ENCODE measurements around the gene NOXA1.
A peak's percentile ranks its signal among the peaks of the same experiment; 100 is the strongest.
"Not testable (repeated sequence)": the region's sequence is repeated elsewhere in the genome, so short reads cannot be mapped to it uniquely, and the experiment has no call there.

The NOXA1 gene

GRCh38 chr9:137408651-137409405 lies 14.4 kb upstream of the NOXA1 start:
- H3K27me3 Mint-ChIP-seq = no peaks in the 10 kb centered on the region
- no peak overlapping the region for H3K27ac Mint-ChIP-seq
- H3K9me3 Mint-ChIP-seq (ENCODE audit: low read depth) = no peaks in the 10 kb centered on the region
- peaks cover 3% of the 10 kb centered on the region for H3K4me1 Mint-ChIP-seq (ENCODE audit: low read depth)
- no peak overlapping the region for H3K4me3 Mint-ChIP-seq
- no peaks in the 10 kb centered on the region for H3K36me3 Mint-ChIP-seq

DNA sequence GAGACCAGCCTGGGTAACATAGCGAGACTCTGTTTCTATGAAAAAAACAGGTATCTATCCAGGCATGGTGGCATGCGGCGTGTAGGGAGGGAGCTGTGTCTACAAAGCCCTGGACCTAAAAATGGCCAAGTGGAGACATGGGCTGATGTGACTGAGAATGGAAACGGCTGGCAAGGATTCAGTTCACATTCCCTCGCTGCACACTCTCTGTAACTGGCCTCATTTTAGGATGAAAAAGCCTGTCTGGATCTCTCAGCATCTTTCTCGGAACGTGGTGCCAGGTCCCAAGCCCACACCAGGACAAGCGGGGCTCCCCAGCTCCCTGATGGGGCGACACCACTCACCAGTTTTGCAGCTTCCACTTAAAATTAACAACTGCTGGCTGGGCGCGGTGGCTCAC lies 13.7 kb upstream of the NOXA1 start:
- Mint-ChIP-seq H3K36me3 (no peaks in the 10 kb centered on the region), H3K27ac (no peak overlapping the region), H3K4me1 (ENCODE audit: low read depth) (peaks cover 3% of the 10 kb centered on the region), H3K27me3 (no peaks in the 10 kb centered on the region), H3K4me3 (no peak overlapping the region), H3K9me3 (ENCODE audit: low read depth) (no peaks in the 10 kb centered on the region)

DNA sequence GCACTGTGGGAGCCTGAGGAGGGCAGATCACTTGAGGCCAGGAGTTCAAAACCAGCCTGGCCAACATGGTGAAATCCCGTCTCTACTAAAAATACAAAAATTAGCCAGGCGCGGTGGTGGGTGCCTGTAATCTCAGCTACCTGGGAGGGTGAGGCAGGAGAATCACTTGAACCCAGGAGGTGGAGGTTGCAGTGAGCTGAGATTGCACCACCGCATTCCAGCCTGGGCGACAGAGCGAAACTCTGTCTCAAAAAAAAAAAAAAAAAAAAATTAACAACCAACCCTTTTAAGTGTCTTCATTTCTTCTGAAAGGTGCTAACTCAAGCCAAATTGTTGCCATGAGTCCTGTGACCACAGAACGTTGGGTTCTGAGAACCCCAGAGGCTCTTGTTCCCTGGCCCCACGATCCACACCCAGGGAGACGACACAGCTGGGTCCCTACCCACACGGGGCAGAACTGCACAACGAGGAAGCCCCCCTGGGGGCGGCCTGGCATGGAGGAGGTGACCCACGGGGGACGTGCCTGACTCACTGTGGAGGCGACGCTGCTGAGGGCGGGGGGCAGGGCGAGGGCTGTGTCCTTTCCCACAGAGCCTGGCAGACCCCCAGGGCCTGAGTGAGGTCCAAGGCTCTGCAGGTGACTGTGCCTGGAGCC lies 12.8 kb upstream of the NOXA1 start:
- H3K4me1 Mint-ChIP-seq (ENCODE audit: low read depth); H3K27ac Mint-ChIP-seq; H3K27me3 Mint-ChIP-seq; H3K9me3 Mint-ChIP-seq (ENCODE audit: low read depth); H3K36me3 Mint-ChIP-seq: not testable (repeated sequence)
- peak overlapping the region; percentile 42 for H3K4me3 Mint-ChIP-seq

DNA sequence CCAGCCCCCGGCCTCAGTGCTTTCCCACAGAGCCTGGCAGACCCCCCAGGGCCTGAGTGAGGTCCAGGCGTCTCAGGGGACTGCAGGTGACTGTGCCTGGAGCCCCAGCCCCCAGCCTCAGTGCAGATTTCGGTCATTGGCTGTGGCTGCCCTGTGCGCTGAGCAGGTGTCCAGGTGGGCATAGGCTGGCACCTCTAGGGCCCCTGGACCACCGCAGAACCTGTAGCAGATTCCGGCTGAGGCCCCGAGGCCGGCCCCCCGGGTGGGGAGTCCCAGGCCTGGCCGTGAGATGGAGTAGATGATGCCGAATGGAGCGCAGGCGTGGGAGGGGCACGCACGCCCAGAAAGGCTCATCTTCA lies 12.3 kb upstream of the NOXA1 start:
- no peaks in the 10 kb centered on the region for H3K27me3 Mint-ChIP-seq

GRCh38 chr9:137411260-137411644 lies 11.9 kb upstream of the NOXA1 start:
- Mint-ChIP-seq H3K27ac (no peak overlapping the region), H3K4me3 (no peak overlapping the region), H3K4me1 (ENCODE audit: low read depth) (peaks cover 1% of the 10 kb centered on the region), H3K36me3 (no peaks in the 10 kb centered on the region), H3K27me3 (no peaks in the 10 kb centered on the region), H3K9me3 (ENCODE audit: low read depth) (no peaks in the 10 kb centered on the region)

More for the DNA sequence above, 12.3 kb upstream of the NOXA1 start:
- no peak overlapping the region for H3K27ac Mint-ChIP-seq
- no peaks in the 10 kb centered on the region for H3K9me3 Mint-ChIP-seq (ENCODE audit: low read depth)
- peaks cover 3% of the 10 kb centered on the region for H3K4me1 Mint-ChIP-seq (ENCODE audit: low read depth)
- H3K36me3 Mint-ChIP-seq = no peaks in the 10 kb centered on the region
- H3K4me3 Mint-ChIP-seq = no peak overlapping the region

DNA sequence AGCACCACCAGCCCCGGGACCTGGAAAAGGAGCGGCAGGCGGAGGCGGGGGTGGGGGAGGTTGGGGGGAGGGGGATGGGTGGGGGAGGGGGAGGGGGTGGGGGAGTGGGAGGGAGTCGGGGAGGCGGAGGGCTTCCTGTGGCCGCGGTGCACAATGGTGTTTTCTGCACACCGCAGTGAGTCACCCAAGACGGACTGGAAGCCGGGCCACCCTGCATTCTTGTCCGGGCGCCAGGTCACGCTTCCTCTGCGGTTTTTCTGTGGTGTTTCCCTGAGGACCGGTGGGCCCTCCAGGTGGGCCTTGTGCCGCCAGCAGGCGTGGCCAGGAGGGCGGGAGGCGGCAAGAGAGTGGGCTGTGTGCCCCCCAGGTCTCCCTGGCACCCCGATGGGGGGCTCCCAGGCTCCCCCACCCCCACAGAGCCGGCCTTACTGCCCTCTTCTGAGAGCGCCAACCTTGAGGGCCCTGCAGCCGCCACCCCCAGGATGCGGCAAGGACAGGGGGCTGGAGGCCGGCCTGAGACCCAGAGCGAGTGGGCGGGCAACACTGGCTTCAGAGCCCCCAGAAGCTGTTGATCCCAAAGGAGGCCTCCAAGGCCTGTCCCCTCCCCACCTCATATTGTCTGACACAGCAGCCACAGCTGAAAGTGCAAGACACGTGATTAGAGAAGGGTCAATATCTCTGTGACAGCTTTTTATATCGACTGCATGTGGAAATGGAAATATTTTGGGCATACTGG lies 11.4 kb upstream of the NOXA1 start:
- no peak overlapping the region for H3K27ac Mint-ChIP-seq
- H3K4me3 Mint-ChIP-seq = no peak overlapping the region
- no peaks in the 10 kb centered on the region for H3K36me3 Mint-ChIP-seq
- H3K9me3 Mint-ChIP-seq (ENCODE audit: low read depth) = no peaks in the 10 kb centered on the region
- H3K4me1 Mint-ChIP-seq (ENCODE audit: low read depth) = peaks cover 1% of the 10 kb centered on the region
- no peaks in the 10 kb centered on the region for H3K27me3 Mint-ChIP-seq

DNA sequence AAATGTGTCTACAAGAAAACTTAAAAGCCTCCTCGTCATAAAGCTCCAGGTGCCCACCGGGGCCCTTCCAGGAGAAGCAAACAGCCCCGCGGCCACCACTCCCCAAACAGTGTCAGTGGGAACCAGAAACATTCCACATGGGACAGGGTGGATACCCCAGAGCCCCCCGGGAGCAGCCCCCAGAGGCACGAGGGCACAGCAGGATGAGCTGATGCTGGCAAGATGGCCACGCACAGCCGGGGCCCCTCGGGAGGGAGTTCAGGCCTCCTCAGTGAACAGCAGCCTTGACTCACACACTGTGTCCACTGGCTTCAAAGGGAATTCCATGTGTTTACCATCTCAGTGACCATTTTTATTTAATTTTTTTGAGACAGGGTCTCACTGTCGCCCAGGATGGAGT lies 10.8 kb upstream of the NOXA1 start:
- Mint-ChIP-seq H3K27me3 (no peaks in the 10 kb centered on the region), H3K4me1 (ENCODE audit: low read depth) (peaks cover 1% of the 10 kb centered on the region), H3K4me3 (no peak overlapping the region), H3K36me3 (no peaks in the 10 kb centered on the region), H3K9me3 (ENCODE audit: low read depth) (no peaks in the 10 kb centered on the region), H3K27ac (no peak overlapping the region)

- no peak overlapping the region for H3K4me3 Mint-ChIP-seq
- H3K4me1 Mint-ChIP-seq (ENCODE audit: low read depth) = peaks cover under 1% of the 10 kb centered on the region
- H3K36me3 Mint-ChIP-seq = peaks cover 2% of the 10 kb centered on the region
- no peaks in the 10 kb centered on the region for H3K27me3 Mint-ChIP-seq
- no peaks in the 10 kb centered on the region for H3K9me3 Mint-ChIP-seq (ENCODE audit: low read depth)
- no peak overlapping the region for H3K27ac Mint-ChIP-seq
Measured at GRCh38 chr9:137415451-137415850, 7.7 kb upstream of the NOXA1 start.

DNA sequence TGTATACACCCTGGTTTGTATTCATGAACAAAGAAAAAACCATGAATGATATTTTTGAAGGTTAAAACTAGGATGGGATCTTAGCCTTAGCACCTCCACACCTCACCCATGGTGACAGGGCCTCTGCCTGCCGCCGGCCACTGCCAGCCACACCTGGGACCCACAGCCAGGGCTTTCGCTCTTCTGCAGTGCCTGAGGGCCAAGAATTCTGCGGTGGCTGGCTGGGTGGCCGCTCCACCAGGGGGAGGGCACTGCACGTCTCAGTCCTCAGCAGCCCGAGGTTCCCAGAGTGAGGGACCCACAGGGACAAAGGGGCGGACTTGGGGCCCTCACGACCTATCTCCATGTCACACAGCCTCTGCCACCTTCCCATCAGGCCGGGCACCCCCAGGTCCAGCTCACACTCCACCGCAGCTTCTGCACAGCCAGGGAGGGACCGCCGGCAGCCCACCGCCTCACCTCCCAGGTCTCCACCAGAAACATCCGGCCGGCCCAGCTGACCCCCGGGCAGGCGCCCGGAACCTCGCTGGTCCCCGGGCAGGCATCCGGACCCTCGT lies 7.1 kb upstream of the NOXA1 start:
- Mint-ChIP-seq H3K27me3 (no peaks in the 10 kb centered on the region), H3K27ac (no peak overlapping the region), H3K4me1 (ENCODE audit: low read depth) (peaks cover under 1% of the 10 kb centered on the region), H3K4me3 (no peak overlapping the region), H3K9me3 (ENCODE audit: low read depth) (no peaks in the 10 kb centered on the region), H3K36me3 (peaks cover 2% of the 10 kb centered on the region)

GRCh38 chr9:137416563-137417151 lies 6.5 kb upstream of the NOXA1 start:
- Mint-ChIP-seq H3K4me3 (no peak overlapping the region), H3K36me3 (peaks cover 2% of the 10 kb centered on the region), H3K4me1 (ENCODE audit: low read depth) (peaks cover 2% of the 10 kb centered on the region), H3K27ac (no peak overlapping the region), H3K9me3 (ENCODE audit: low read depth) (no peaks in the 10 kb centered on the region), H3K27me3 (no peaks in the 10 kb centered on the region)

DNA sequence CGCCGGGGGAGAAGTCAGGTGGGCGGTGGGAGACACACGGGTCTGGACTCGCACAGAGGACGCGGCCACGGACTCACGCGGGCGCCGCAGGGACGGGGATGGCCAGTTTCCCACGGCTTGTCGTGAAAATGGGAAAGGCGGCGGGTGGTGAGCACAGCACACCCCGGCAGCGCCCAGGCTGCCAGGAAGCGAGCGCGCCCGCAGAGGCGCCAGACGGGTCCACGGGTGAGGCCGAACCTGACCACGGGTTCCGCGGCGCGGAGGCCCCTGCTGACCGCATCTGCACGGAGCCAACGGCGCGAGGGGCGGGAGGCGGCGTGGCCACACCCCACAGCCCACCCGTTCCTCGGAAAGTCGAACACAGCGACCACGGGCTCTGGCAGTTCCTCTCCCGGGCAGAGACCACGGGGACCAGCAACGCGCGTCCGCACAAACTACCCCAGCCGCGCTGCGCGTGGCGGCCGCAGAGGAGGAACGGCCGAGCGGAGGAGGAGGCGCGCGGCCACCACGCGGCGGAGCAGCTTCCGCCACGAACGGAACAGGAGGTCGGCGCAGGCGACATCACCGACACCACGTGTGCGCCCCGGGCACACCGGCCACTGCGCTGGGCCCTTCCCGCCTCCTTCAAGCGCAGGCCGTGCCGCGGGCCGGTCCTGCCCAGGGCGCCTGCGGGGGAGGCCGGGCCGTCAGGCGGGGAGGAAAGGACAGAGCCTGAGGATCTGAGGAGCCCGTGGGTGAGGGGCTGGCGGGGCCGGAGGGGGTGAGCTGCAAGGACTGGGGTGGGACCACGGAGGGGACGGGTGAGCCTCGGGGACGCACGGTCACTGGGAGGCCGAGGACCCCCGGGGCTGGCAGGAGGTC lies 5.8 kb upstream of the NOXA1 start:
- Mint-ChIP-seq H3K27me3 (no peaks in the 10 kb centered on the region), H3K36me3 (peaks cover 2% of the 10 kb centered on the region), H3K27ac (no peak overlapping the region), H3K4me3 (peak overlapping the region; percentile 32), H3K4me1 (ENCODE audit: low read depth) (peaks cover 9% of the 10 kb centered on the region), H3K9me3 (ENCODE audit: low read depth) (no peaks in the 10 kb centered on the region)

- H3K27ac Mint-ChIP-seq = no peak overlapping the region
- peaks cover 14% of the 10 kb centered on the region for H3K4me1 Mint-ChIP-seq (ENCODE audit: low read depth)
- H3K36me3 Mint-ChIP-seq = peaks cover 2% of the 10 kb centered on the region
- peak overlapping the region; percentile 86 for H3K4me3 Mint-ChIP-seq
- H3K9me3 Mint-ChIP-seq (ENCODE audit: low read depth) = no peaks in the 10 kb centered on the region
- no peaks in the 10 kb centered on the region for H3K27me3 Mint-ChIP-seq
Measured at GRCh38 chr9:137421838-137422603, 1.2 kb upstream of the NOXA1 start.

GRCh38 chr9:137423514-137424291 lies 510 bp downstream of the NOXA1 start:
- no peaks in the 10 kb centered on the region for H3K27me3 Mint-ChIP-seq
- H3K27ac Mint-ChIP-seq = no peak overlapping the region
- H3K4me3 Mint-ChIP-seq = peak overlapping the region; percentile 74
- peaks cover 14% of the 10 kb centered on the region for H3K4me1 Mint-ChIP-seq (ENCODE audit: low read depth)
- peaks cover 2% of the 10 kb centered on the region for H3K36me3 Mint-ChIP-seq
- H3K9me3 Mint-ChIP-seq (ENCODE audit: low read depth) = no peaks in the 10 kb centered on the region

All from activated naive CD8-positive, alpha-beta T cell (primary cell).